HCT116 (cell line): ENCODE data around the gene PRKD3.

Experiments used
- ATF3 ChIP-seq: IDR thresholded peaks from 2 replicates; pipeline ENCODE4 v1.6.1; 2012
- CEBPB ChIP-seq: IDR thresholded peaks from 2 replicates; pipeline ENCODE4 v1.6.1; 2012; ENCODE audit warnings: low read depth
- CTCF ChIP-seq, 3 experiments: fragments of 200-600 bp in 1 of 3; sonication (generic) in 1 of 3; IDR thresholded peaks in 2 of 3; conservative IDR thresholded peaks in 1 of 3; 2 replicates each; pipeline ENCODE4 v1.5.1; 2012 to 2017; ENCODE audit warnings: low read depth in 2 of 3, low read length in 2 of 3, antibody characterized with exemption in 1 of 3, borderline replicate concordance in 1 of 3, control low read depth in 1 of 3, mild to moderate bottlenecking in 1 of 3, mixed read lengths in 1 of 3, mixed run types in 1 of 3, moderate library complexity in 1 of 3; ENCODE audit not compliant: insufficient read depth in 1 of 3
- EZH2 ChIP-seq: fragments of 200-600 bp; sonication (generic); IDR thresholded peaks from 2 replicates; pipeline ENCODE4 v1.6.1; 2017; ENCODE audit warnings: antibody characterized with exemption, mixed run types
- EZH2phosphoT487 ChIP-seq: fragments of 200-600 bp; IDR thresholded peaks from 2 replicates; pipeline ENCODE4 v1.6.1; 2018; ENCODE audit warnings: antibody characterized with exemption, borderline replicate concordance
- MAX ChIP-seq: IDR thresholded peaks from 2 replicates; pipeline ENCODE4 v1.6.1; 2012
- POLR2A ChIP-seq: IDR thresholded peaks from 2 replicates; pipeline ENCODE4 v1.7.0; 2011; ENCODE audit warnings: borderline replicate concordance; ENCODE audit not compliant: insufficient read depth, insufficient read length; ENCODE audit errors: extremely low read depth
- POLR2AphosphoS5 ChIP-seq: IDR thresholded peaks from 2 replicates; pipeline ENCODE4 v1.6.1; 2011; ENCODE audit warnings: mild to moderate bottlenecking, low read depth, low read length, moderate library complexity
- SIN3A ChIP-seq: IDR thresholded peaks from 2 replicates; pipeline ENCODE4 v1.6.1; 2012; ENCODE audit warnings: low read depth
- SP1 ChIP-seq: IDR thresholded peaks from 2 replicates; pipeline ENCODE4 v1.6.1; 2012; ENCODE audit warnings: low read depth
- SRF ChIP-seq: IDR thresholded peaks from 2 replicates; pipeline ENCODE4 v1.6.1; 2012; ENCODE audit warnings: low read depth
- ZBTB33 ChIP-seq: IDR thresholded peaks from 2 replicates; pipeline ENCODE4 v1.6.1; 2011; ENCODE audit warnings: mild to moderate bottlenecking, low read length, moderate library complexity; ENCODE audit not compliant: insufficient replicate concordance; ENCODE audit errors: extremely low read depth
- ZNF274 ChIP-seq: fragments of 200-500 bp; sonication (Bioruptor generic); IDR thresholded peaks from 2 replicates; pipeline ENCODE4 v1.6.1; 2014; ENCODE audit warnings: mild to moderate bottlenecking, low read depth, low read length, inconsistent platforms

- TF ChIP-seq POLR2AphosphoS5 (no peak), CTCF (IDR thresholded peaks at IDR 0.05 in 2 of 3, conservative IDR thresholded peaks at IDR 0.05 in 1 of 3; ENCODE audit: borderline replicate concordance in 1 of 3, insufficient read depth in 1 of 3, low read depth in 2 of 3, low read length in 2 of 3) (no peak), CEBPB (no peak), ATF3 (no peak), EZH2 (no peak), SIN3A (no peak), POLR2A (no peak), ZNF274 (no peak), MAX (no peak), ZBTB33 (no peak), EZH2phosphoT487 (no peak), SP1 (no peak), SRF (no peak)
Observed at GRCh38 chr2:37283207-37283606, 41.4 kb downstream of the PRKD3 start.
